GM21737 (cell line): ENCODE measurements around the gene DOCK11.
"Not testable (repeated sequence)": the region's sequence is repeated elsewhere in the genome, so short reads cannot be mapped to it uniquely, and the experiment has no call there.

Source experiments
- ATAC-seq: cut with Tn5 transposase; IDR thresholded peaks from one replicate; pipeline ENCODE4 v1.9.1; 2021; ENCODE audit warnings: mild to moderate bottlenecking, moderate library complexity; ENCODE audit not compliant: unreplicated experiment

Gene DOCK11

DNA sequence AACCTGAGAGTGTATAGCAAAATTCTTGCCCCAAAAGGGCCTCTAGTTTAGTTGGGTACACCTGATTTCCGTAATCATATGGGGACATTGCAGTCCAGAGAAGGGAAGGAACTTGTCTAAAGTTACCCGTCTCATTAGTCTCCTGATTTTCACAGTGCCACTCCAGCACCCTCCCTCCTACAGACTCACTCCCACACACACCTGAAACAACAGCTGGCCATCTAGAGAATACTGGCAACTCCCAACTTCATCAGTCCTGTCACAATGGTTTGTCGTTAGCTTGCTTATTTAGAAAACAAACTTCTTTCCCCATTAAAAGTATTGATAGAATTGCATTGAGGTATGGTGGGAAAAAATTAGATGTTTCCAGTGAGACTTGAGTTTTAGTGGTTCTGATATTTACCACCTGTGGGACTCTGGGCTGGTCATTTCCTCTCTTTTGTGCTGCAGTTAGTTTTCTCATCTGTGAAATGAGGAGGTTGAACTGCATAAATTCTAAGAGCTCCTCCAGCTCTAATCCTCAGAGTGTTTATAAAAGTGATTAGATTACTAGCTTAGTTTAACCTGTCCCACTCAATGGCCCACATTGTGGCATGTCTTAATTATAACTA, 233.5 kb downstream of the DOCK11 start:
- no peak for ATAC-seq

DNA sequence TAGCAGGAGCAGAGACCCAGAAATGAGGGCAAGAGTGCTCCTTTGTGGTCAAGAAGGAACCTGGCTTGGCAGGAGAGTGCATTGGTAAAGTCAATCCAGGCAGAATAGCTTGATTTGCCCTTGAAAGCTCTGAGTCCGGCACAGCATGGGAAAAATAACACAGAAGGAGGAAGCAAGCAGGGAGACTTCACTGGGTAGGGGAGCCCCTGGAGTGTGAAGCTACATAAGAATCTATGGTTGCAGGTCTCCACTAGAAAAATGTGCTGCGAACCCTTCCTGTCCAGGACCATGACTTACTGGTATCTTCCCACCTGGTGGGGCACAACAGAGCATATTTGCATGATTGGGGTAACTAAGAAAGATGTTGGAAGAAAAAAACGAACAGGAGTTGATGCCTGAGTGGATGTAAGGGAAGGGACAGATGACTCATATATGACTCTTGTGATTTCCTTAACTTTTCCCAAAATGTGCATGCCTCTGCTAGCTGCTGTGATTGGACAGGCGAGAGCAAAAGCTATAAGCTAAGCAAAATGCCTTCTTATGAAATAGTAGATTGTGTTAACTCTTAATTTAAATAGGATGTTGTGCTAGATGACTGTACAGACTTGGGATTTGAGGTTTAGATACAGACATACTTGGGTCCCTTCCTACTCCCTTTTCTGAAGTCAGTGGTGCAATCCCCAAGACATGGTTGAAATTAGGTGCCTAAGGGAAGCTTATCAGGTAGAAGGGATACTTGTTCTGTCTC, 235.1 kb downstream of the DOCK11 start:
- no peak for ATAC-seq

DNA sequence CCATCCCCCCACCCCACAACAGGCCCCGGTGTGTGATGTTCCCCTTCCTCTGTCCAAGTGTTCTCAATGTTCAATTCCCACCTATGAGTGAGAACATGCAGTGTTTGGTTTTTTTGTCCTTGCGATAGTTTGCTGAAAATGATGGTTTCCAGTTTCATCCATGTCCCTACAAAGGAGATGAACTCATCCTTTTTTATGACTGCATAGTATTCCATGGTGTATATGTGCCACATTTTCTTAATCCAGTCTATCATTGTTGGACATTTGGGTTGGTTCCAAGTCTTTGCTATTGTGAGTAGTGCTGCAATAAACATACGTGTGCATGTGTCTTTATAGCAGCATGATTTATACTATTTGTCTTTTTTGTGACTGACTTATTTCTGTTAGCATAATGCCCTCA, 236.9 kb downstream of the DOCK11 start:
- ATAC-seq, result not testable (repeated sequence)

DNA sequence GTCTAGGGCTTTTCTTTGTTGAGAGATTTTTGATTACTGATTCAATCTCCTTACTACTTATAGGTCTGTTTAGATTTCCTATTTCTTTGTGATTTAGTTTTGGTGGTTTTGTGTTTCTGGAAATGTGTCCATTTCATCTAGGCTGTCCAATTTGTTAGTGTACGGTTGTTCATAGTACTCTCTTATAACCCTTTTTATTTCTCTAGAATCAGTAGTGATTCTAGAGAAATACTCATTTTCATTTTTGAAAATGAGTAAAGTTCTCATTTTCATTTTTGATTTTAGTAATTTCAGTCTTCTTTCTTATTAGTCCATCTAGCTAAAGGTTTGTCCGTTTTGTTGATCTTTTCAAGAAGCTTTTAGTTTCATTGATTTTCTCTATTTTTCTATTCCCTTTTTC, 239.3 kb downstream of the DOCK11 start:
- ATAC-seq, result no peak
